IMR-90 (cell line): ENCODE results near the gene EGFR. TPM values are rescaled to one million over a fixed set of nuclear protein-coding genes. Genes with fewer than 3 reads are reported as not detected.

Source experiments
- ATAC-seq: fragments of 200-7000 bp; cut with Tn5 transposase; 2 replicates; pipeline ENCODE4 v1.9.1; 2020; ENCODE audit warnings: low read depth, mild to moderate bottlenecking, moderate library complexity
- BruUV-seq: library from RNA; stranded (reverse); fragments of 400-500 nt; replicated peaks from 2 replicates; lab custom pipeline; 2021; lab: Mats Ljungman, UMichigan
- CTCF ChIA-PET: fragments of 300-600 bp; formaldehyde crosslinking; extraction: SDS; loops from one replicate; lab custom pipeline; 2021; ENCODE audit warnings: antibody characterized with exemption; lab: Yijun Ruan, JAX
- POLR2A ChIA-PET: fragments of 300-600 bp; sonication (Branson Sonifier 250); formaldehyde crosslinking; loops from one replicate; lab custom pipeline; 2022; ENCODE audit warnings: antibody characterized with exemption; ENCODE audit not compliant: unreplicated experiment; lab: Charles Lee
- DNase-seq: peaks from one replicate; pipeline ENCODE4 v3.0.0; 2013
- H2AFZ ChIP-seq: replicated peaks from 2 replicates; pipeline ENCODE3; 2013; ENCODE audit warnings: low read length, mild to moderate bottlenecking; ENCODE audit not compliant: poor library complexity
- H2AK5ac ChIP-seq: 2 replicates; pipeline ENCODE4 v1.6.1; 2013; ENCODE audit warnings: low read depth, low read length, inconsistent platforms
- H2AK9ac ChIP-seq: replicated peaks from 2 replicates; pipeline ENCODE3; 2013; ENCODE audit warnings: mild to moderate bottlenecking, low read depth, low read length, moderate library complexity; ENCODE audit not compliant: poor library complexity
- H2BK120ac ChIP-seq: 2 replicates; pipeline ENCODE4 v1.6.1; 2013; ENCODE audit warnings: low read depth, low read length, inconsistent platforms
- H2BK15ac ChIP-seq: 3 replicates; pipeline ENCODE4 v1.6.1; 2013; ENCODE audit warnings: low read depth, low read length, inconsistent platforms
- H2BK20ac ChIP-seq: 2 replicates; pipeline ENCODE4 v1.6.1; 2013; ENCODE audit warnings: low read depth, mild to moderate bottlenecking, inconsistent platforms, low read length, moderate library complexity
- H2BK5ac ChIP-seq: 2 replicates; pipeline ENCODE4 v1.6.1; 2013; ENCODE audit warnings: mild to moderate bottlenecking, low read depth, low read length, inconsistent platforms; ENCODE audit not compliant: poor library complexity, severe bottlenecking
- H3K14ac ChIP-seq: replicated peaks from 2 replicates; pipeline ENCODE4 v1.6.1; 2013; ENCODE audit warnings: low read depth, low read length, inconsistent platforms
- H3K18ac ChIP-seq: 2 replicates; pipeline ENCODE4 v1.6.1; 2013; ENCODE audit warnings: low read depth, low read length, control low read depth
- H3K23ac ChIP-seq: 2 replicates; pipeline ENCODE4 v1.6.1; 2013; ENCODE audit warnings: low read depth, low read length, inconsistent platforms
- H3K27ac ChIP-seq: 2 replicates; pipeline ENCODE4 v1.5.1; 2013; ENCODE audit warnings: mild to moderate bottlenecking, control low read depth, low read length; ENCODE audit not compliant: insufficient read depth
- H3K27me3 ChIP-seq: 2 replicates; pipeline ENCODE4 v1.6.1; 2013; ENCODE audit warnings: low read length; ENCODE audit not compliant: control insufficient read depth, insufficient read depth
- H3K36me3 ChIP-seq: 2 replicates; pipeline ENCODE4 v1.6.1; 2013; ENCODE audit warnings: low read length, mixed read lengths; ENCODE audit not compliant: control insufficient read depth, insufficient read depth
- H3K4ac ChIP-seq: 2 replicates; pipeline ENCODE4 v1.6.1; 2013; ENCODE audit warnings: low read depth, low read length, inconsistent platforms
- H3K4me1 ChIP-seq: 2 replicates; pipeline ENCODE4 v1.6.1; 2013; ENCODE audit warnings: low read length, mixed read lengths; ENCODE audit not compliant: control insufficient read depth, insufficient read depth
- H3K4me2 ChIP-seq: 2 replicates; pipeline ENCODE4 v1.6.1; 2013; ENCODE audit warnings: low read depth, mild to moderate bottlenecking, control low read depth, low read length, moderate library complexity
- H3K4me3 ChIP-seq: 2 replicates; pipeline ENCODE4 v1.5.1; 2013; ENCODE audit warnings: low read depth, mild to moderate bottlenecking, control low read depth, low read length, moderate library complexity; ENCODE audit not compliant: insufficient read depth
- H3K56ac ChIP-seq: 2 replicates; pipeline ENCODE4 v1.6.1; 2013; ENCODE audit warnings: low read length, inconsistent platforms; ENCODE audit not compliant: insufficient read depth; ENCODE audit errors: extremely low read depth
- H3K79me1 ChIP-seq, 2 experiments: 2 replicates each; pipeline ENCODE4 v1.6.1; 2013; ENCODE audit warnings: low read length in 2 of 2, inconsistent platforms in 1 of 2, low read depth in 1 of 2
- H3K9ac ChIP-seq: 2 replicates; pipeline ENCODE4 v1.6.1; 2013; ENCODE audit warnings: low read depth, low read length, control low read depth
- H3K9me1 ChIP-seq: 2 replicates; pipeline ENCODE4 v1.6.1; 2013; ENCODE audit warnings: low read length, inconsistent platforms; ENCODE audit not compliant: insufficient read depth
- H3K9me3 ChIP-seq: 2 replicates; pipeline ENCODE4 v1.6.1; 2013; ENCODE audit warnings: low read length; ENCODE audit not compliant: control insufficient read depth, insufficient read depth
- H4K20me1 ChIP-seq: 2 replicates; pipeline ENCODE4 v1.6.1; 2013; ENCODE audit warnings: low read length, inconsistent platforms; ENCODE audit not compliant: insufficient read depth
- H4K5ac ChIP-seq: 2 replicates; pipeline ENCODE4 v1.6.1; 2013; ENCODE audit warnings: mild to moderate bottlenecking, low read depth, low read length, control low read depth
- H4K8ac ChIP-seq, 2 experiments: 2 replicates each; pipeline ENCODE4 v1.6.1; 2013; ENCODE audit warnings: low read depth in 2 of 2, low read length in 2 of 2, control low read depth in 1 of 2, inconsistent platforms in 1 of 2
- H4K91ac ChIP-seq: 2 replicates; pipeline ENCODE4 v1.6.1; 2013; ENCODE audit warnings: low read depth, low read length, inconsistent platforms; ENCODE audit not compliant: insufficient read depth
- BHLHE40 ChIP-seq: fragments of 150-350 bp; IDR thresholded peaks from 2 replicates; pipeline ENCODE4 v1.6.1; 2016; ENCODE audit warnings: mild to moderate bottlenecking, low read depth, low read length
- CEBPB ChIP-seq: IDR thresholded peaks from 2 replicates; pipeline ENCODE4 v1.6.1; 2012; ENCODE audit warnings: low read depth, low read length, improper control_type of control experiment
- CHD1 ChIP-seq: IDR thresholded peaks from 2 replicates; pipeline ENCODE4 v1.6.1; 2012; ENCODE audit warnings: low read depth, low read length, improper control_type of control experiment
- FOS ChIP-seq: fragments of 150-350 bp; IDR thresholded peaks from 2 replicates; pipeline ENCODE4 v1.6.1; 2016; ENCODE audit warnings: low read depth, low read length
- MAZ ChIP-seq: IDR thresholded peaks from 2 replicates; pipeline ENCODE4 v1.6.1; 2012; ENCODE audit warnings: low read depth, mild to moderate bottlenecking, low read length, improper control_type of control experiment, moderate library complexity, borderline replicate concordance
- POLR2A ChIP-seq: IDR thresholded peaks from 2 replicates; pipeline ENCODE4 v1.6.1; 2012; ENCODE audit warnings: mild to moderate bottlenecking, low read depth, low read length
- RAD21 ChIP-seq: IDR thresholded peaks from 2 replicates; pipeline ENCODE4 v1.6.1; 2012; ENCODE audit warnings: low read length, improper control_type of control experiment
- RCOR1 ChIP-seq: IDR thresholded peaks from 2 replicates; pipeline ENCODE4 v1.6.1; 2012; ENCODE audit warnings: mild to moderate bottlenecking, low read length, improper control_type of control experiment; ENCODE audit not compliant: insufficient replicate concordance
- SMC3 ChIP-seq: fragments of 150-350 bp; IDR thresholded peaks from 2 replicates; pipeline ENCODE4 v1.6.1; 2016; ENCODE audit warnings: low read depth, mild to moderate bottlenecking, antibody characterized with exemption, low read length, moderate library complexity
- WGBS, 2 experiments: methylation state at CpG; one replicate each; pipeline versions ENCODE4 v1.1.5 to v1.1.7; 2013; ENCODE audit warnings: missing lambda C conversion rate in 2 of 2; ENCODE audit not compliant: insufficient read length in 1 of 2; ENCODE audit errors: extremely low coverage in 2 of 2; 5-methylcytosine and 5-hydroxymethylcytosine counted together
- dilution Hi-C: fragments of 300-500 bp; cut with HindIII; formaldehyde crosslinking; loops from one replicate; pipeline ENCODE4 v1.14.3; 2018; ENCODE audit warnings: low sequenced_read_pairs; ENCODE audit not compliant: unreplicated experiment
- in situ Hi-C: fragments of 300-500 bp; cut with MboI; formaldehyde crosslinking; loops from 3 replicates; pipeline ENCODE4 v1.14.3; 2019; ENCODE audit warnings: low sequenced_read_pairs, inconsistent platforms, mixed read lengths
- intact Hi-C: fragments of 100-400 bp; cut with micrococcal nuclease; formaldehyde crosslinking; loops from 2 replicates; pipeline ENCODE4 v1.10.0; 2022
- polyA plus RNA-seq, 3 experiments: library from polyadenylated mRNA; depleted of rRNA; stranded (reverse); fragments of >200 nt; gene quantifications; 2 replicates each; pipeline ENCODE4 v1.2.3, GENCODE V29; 2012; ENCODE audit warnings: low replicate concordance in 1 of 3
- total RNA-seq: library from RNA; depleted of rRNA; stranded (reverse); fragments of >200 nt; gene quantifications from 2 replicates; pipeline ENCODE4 v1.2.3, GENCODE V29; 2012
- TF ChIP-seq, protein P1 (sequence below): fragments of 150-350 bp; IDR thresholded peaks from 2 replicates; pipeline ENCODE4 v1.6.1; 2016; ENCODE audit warnings: low read depth, mild to moderate bottlenecking, low read length, moderate library complexity, borderline replicate concordance
- TF ChIP-seq, protein P2 (sequence below): fragments of 150-350 bp; IDR thresholded peaks from 2 replicates; pipeline ENCODE4 v1.6.1; 2017; ENCODE audit warnings: mild to moderate bottlenecking, antibody characterized with exemption, low read length, low read depth

EGFR gene
- total and polyA plus RNA-seq, 2 of the 4 experiments (the other 2 are of a cell fraction): 36.9 to 60.4 TPM

- Histone ChIP-seq H3K9me1 (peaks cover 34% of the 10 kb centered on the region), H3K36me3 (peaks cover 33% of the 10 kb centered on the region), H3K4me2 (no peak overlapping the region), H3K9me3 (no peaks in the 10 kb centered on the region), H3K79me1 (peaks cover 10 to 41% of the 10 kb centered on the region in 2 experiments), H3K4me1 (peaks cover 28% of the 10 kb centered on the region), H4K8ac (no peak overlapping the region), H2BK120ac (no peak overlapping the region), H2AK9ac (no peak overlapping the region), H2AK5ac (no peak overlapping the region), H4K20me1 (no peaks in the 10 kb centered on the region), H3K14ac (no peak overlapping the region), H3K4ac (no peak overlapping the region), H3K27me3 (no peaks in the 10 kb centered on the region), H4K91ac (no peak overlapping the region), H2AFZ (no peak overlapping the region), H2BK5ac (no peak overlapping the region), H3K9ac (no peak overlapping the region), H3K56ac (no peak overlapping the region), H2BK20ac (no peak overlapping the region), H3K27ac (no peak overlapping the region), H3K23ac (no peak overlapping the region), H3K4me3 (no peak overlapping the region), H4K5ac (no peak overlapping the region), H3K18ac (no peak overlapping the region), H2BK15ac (no peak overlapping the region)
- in situ Hi-C loops (no loop called here), intact Hi-C loops (loop anchor here (5.0 kb wide), 1 partner anchor 37 kb away; no protein-coding TSS in a partner anchor), dilution Hi-C loops (no loop called here)
- WGBS, 2 experiments: no CpG with 5 or more reads among the region's 1 CpG
- ChIA-PET POLR2A (no interaction called here), CTCF (interaction anchor here (0.8 to 1.1 kb wide), 3 partner anchors 18 to 437 kb away, joined by 3 to 4 read pairs (median 4); no protein-coding TSS in a partner anchor)
- no peak for ATAC-seq
- BruUV-seq: no TSS peak
- peak; percentile 25 for DNase-seq
- TF ChIP-seq MAZ (no peak), RAD21 (no peak), POLR2A (no peak), SMC3 (no peak), CEBPB (no peak), BHLHE40 (no peak), CHD1 (no peak), FOS (no peak), RCOR1 (no peak)
- TF ChIP-seq, protein P1, sequence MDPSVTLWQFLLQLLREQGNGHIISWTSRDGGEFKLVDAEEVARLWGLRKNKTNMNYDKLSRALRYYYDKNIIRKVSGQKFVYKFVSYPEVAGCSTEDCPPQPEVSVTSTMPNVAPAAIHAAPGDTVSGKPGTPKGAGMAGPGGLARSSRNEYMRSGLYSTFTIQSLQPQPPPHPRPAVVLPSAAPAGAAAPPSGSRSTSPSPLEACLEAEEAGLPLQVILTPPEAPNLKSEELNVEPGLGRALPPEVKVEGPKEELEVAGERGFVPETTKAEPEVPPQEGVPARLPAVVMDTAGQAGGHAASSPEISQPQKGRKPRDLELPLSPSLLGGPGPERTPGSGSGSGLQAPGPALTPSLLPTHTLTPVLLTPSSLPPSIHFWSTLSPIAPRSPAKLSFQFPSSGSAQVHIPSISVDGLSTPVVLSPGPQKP: no peak
- TF ChIP-seq, protein P2, sequence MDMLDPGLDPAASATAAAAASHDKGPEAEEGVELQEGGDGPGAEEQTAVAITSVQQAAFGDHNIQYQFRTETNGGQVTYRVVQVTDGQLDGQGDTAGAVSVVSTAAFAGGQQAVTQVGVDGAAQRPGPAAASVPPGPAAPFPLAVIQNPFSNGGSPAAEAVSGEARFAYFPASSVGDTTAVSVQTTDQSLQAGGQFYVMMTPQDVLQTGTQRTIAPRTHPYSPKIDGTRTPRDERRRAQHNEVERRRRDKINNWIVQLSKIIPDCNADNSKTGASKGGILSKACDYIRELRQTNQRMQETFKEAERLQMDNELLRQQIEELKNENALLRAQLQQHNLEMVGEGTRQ: no peak
These were observed 191.9 kb downstream of the EGFR start for GRCh38 chr7:55210716-55211115.
